AG20443 (cell line): Measurements from ENCODE around the gene SFTA2.
A peak's percentile ranks its signal among the peaks of the same experiment; 100 is the strongest.
"Not testable (repeated sequence)": the region's sequence is repeated elsewhere in the genome, so short reads cannot be mapped to it uniquely, and the experiment has no call there.

ENCODE experiments used
- DNase-seq: peaks from one replicate; pipeline ENCODE4 v3.0.0; 2012; ENCODE audit warnings: low spot score, mixed read lengths

SFTA2 gene

GRCh38 chr6:30912746-30913520 lies 19.0 kb downstream of the SFTA2 start:
- no peak for DNase-seq

DNA sequence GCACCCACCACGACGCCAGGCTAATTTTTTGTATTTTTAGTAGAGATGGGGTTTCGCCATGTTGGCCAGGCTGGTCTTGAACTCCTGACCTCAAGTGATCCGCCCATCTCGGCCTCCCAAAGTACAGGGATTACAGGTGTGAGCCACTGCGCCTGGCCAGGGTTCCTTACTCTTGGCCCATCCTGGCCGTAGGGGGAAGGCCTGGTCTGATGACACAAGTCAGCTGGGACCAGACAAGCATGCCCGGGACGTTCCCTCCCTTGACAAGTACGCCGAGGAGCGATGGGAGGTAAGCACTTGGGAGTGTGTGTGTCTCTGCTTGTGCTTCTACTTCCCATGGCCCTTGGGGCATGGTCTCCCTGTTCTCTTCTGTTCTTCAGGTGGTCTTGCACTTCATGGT lies 21.5 kb downstream of the SFTA2 start:
- not testable (repeated sequence) for DNase-seq

- DNase-seq, result no peak
These were observed 23.3 kb downstream of the SFTA2 start for GRCh38 chr6:30908700-30909099.

- DNase-seq, result peak; percentile 96
These were observed 24.0 kb downstream of the SFTA2 start, which contains the start of gene GTF2H4 for GRCh38 chr6:30907758-30908591. Gene GTF2H4, plus strand, starts transcription at chr6:30908207.

DNA sequence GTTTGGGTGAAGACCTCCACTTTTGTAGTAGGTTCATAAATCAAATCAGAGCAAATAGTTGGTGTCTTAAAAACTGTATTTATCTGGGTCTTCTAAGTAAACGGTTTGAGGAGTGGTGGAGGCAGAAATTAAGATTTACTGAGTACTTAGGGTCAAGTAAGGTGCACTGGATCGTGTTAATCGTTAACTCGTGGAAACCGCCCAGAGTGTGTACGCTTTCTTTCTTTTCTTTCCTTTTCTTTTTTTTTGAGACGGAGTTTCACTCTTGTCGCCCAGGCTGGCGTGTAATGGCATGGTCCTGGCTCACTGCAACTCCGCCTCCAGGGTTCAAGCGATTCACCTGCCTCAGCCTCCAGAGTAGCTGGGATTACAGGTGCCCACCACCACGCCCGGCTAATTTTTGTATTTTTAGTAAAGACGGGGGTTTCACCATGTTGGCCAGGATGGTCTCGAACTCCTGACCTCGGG lies 24.6 kb downstream of the SFTA2 start:
- DNase-seq, result not testable (repeated sequence)

DNA sequence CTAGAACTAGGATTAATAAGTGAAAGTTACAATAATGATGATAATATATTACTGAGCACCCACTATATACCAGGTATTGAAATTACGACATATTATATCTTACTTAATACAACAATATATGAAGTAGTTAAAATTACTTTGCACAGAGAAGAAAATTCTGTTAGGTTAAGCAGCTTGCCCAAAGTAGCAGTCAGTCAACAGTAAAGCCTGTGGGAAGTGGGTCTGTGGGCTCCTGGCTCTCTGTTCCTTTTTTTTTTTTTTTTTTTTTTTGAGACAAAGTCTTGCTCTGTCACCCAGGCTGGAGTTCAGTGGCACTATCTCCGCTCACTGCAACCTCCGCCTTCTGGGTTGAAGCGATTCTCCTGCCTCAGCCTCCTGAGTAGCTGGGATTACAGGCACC lies 28.7 kb downstream of the SFTA2 start:
- DNase-seq, result no peak

DNA sequence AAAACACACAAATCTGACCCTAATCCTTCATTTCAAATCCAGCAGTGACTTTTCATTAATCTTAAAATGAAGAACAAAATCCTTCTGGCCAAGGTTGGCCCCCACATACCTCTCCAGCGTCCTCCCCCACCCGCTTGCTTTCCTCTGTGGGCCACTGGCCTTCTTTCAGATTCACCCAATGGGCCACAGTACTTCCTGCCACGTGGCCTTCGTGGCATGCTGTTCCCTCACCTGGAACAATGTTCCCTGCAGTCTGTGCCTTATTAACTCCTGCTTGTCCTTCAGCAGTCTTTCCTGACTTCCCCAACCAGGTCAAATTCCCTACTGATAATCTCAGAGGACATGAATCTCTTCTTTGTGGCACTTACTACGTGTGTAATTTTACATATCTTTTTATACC lies 29.3 kb downstream of the SFTA2 start:
- no peak for DNase-seq

DNA sequence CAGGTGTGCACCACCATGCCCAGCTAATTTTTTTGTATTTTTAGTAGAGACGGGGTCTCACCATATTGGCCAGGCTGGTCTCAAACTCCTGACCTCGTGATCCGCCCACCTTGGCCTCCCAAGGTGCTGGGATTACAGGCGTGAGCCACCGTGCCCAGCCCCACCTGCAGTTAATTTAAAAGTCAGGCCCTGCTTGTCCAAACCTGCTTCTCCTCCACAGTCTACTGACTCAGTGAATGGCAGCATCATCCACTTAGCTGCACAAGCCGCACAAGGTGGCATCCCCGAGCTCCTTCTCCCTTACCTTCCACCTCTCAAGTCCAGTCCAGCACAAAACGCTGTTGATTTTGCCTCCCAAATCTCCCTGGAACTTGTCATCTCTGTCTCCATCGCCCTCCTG lies 29.8 kb downstream of the SFTA2 start:
- not testable (repeated sequence) for DNase-seq

DNA sequence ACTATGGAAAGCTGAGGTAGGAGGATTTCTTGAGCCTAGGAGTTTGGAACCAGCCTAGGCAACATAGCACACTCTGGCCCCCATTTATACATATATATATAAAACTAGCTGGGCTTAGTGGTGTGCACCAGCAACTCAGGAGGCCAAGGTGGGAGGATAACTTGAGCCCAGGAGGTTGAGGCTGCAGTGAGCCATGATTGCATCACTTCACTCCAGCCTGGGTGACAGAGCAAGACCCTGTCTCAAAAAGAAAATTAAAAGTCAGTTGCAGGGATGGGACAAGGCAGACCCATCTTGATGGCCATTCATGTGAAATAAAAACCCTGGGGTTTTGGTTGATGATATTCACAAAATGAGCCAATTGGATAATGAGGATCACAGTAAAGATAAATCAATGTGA lies 30.5 kb downstream of the SFTA2 start:
- no peak for DNase-seq

DNA sequence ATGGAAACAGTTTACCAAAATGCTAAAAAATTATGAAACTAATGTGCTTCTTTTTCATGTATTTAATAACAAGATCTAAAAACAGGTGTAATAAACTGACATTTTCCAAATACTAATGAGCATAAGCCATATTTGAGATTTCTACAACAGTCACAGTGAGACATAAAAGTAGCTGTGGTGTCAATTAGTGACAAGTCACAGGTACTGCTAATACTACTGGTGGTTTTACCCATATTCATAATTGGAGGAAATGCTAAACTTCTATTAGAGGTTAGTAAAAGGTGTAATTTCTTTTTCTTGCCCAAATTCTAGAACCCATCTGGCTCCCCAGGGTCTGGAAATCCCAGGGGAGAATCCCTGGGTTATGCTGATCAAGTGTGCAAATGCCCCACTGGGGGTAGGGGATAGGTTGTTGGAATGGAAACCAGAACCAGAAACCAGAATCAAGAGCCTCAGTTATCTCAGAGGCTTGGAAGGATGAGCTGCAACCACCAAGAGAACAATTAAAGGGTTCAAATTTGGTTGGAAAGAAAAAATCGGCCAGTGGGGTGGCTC lies 31.0 kb downstream of the SFTA2 start:
- no peak for DNase-seq

DNA sequence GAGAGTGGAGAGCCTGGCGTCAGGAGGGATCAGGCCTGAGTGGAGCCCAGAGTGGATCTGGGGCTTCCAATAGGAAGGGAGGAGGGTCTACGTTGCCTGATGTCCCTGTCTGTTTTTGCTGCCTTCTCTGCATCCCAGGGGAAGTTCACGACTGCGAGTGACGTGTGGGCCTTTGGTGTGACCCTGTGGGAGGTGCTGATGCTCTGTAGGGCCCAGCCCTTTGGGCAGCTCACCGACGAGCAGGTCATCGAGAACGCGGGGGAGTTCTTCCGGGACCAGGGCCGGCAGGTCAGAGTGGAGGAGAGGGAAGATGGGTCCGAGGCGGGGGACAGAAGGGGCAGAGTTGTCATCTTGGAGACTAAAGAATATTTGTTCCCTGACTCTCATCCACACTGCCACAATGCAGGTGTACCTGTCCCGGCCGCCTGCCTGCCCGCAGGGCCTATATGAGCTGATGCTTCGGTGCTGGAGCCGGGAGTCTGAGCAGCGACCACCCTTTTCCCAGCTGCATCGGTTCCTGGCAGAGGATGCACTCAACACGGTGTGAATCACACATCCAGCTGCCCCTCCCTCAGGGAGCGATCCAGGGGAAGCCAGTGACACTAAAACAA lies 33.1 kb downstream of the SFTA2 start:
- DNase-seq, result no peak

- no peak for DNase-seq
These were observed 34.1 kb downstream of the SFTA2 start for GRCh38 chr6:30897882-30898281.

- no peak for DNase-seq
These were observed 35.4 kb downstream of the SFTA2 start for GRCh38 chr6:30896541-30896940.

DNA sequence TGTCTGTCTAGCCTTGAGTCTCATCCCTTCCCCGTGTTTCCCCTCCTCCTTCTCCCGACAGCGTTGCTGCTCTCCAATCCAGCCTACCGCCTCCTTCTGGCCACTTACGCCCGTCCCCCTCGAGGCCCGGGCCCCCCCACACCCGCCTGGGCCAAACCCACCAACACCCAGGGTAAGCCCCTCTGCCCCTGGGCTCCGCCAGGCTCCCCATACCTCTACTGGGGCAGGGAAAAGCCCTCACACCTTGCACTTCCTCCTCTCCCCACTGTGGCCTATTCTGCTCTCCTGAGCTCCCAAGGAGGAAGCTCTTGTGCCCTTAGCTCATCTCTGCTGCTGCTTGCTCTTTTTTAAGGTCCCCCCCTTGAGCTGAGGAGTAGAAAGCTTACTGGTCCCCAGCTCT lies 36.6 kb downstream of the SFTA2 start:
- no peak for DNase-seq

GRCh38 chr6:30894935-30895334 lies 37.0 kb downstream of the SFTA2 start:
- no peak for DNase-seq

GRCh38 chr6:30894381-30894780 lies 37.6 kb downstream of the SFTA2 start:
- DNase-seq, result no peak

GRCh38 chr6:30893666-30894065 lies 38.3 kb downstream of the SFTA2 start:
- no peak for DNase-seq

DNA sequence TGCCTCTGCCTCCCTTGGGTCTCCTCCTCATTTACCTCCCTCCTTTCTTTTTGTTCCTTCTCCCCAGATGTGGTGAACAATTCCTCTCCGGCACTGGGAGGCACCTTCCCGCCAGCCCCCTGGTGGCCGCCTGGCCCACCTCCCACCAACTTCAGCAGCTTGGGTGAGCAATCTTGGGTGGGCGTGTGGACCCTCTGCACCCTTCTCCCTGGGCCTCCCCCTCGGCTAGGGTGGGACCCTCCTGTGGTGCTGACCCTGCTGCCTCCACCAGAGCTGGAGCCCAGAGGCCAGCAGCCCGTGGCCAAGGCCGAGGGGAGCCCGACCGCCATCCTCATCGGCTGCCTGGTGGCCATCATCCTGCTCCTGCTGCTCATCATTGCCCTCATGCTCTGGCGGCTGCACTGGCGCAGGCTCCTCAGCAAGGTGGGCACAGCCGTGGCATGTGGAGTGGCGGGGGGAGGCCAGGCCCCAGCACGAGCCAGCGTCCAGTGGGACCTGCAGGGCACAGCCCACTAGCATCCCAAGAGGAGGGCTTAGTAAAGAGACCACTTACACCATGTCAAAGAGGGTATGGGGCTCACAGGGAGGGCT lies 38.9 kb downstream of the SFTA2 start:
- DNase-seq, result no peak

DNA sequence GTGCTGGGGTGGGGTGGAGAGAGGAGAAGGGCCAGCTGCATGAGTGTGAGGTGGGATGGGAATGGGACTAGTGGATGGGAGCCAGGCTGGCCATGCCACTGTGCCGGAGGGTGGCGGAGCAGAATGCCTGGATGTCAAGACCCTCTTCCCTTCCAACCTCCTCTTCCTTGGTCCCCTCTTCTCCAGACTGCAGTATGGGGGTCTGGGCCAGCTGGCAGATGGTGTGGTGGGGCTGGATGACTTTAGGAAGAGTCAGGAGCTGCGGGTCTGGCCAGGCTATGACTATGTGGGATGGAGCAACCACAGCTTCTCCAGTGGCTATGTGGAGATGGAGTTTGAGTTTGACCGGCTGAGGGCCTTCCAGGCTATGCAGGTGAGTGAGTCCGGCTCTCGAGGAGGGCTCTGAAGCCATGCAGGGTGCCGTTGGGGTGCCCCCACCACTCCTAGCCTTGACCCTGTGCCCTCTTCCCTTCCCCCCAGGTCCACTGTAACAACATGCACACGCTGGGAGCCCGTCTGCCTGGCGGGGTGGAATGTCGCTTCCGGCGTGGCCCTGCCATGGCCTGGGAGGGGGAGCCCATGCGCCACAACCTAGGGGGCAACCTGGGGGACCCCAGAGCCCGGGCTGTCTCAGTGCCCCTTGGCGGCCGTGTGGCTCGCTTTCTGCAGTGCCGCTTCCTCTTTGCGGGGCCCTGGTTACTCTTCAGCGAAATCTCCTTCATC lies 40.0 kb downstream of the SFTA2 start:
- no peak for DNase-seq

DNA sequence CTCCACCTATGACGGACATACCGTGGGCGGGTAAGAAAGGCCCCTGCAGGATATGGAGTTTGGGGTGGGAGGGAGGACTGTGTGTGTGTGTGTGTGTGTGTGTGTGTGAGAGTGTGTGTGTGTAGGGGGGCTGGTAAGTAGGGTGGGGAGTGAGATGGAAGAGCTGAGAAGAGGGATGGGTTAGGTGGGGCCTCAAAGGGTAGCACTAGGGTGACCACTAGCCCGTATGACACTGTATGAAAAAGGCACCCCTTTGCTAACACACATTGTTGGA lies 40.6 kb downstream of the SFTA2 start:
- DNase-seq, result no peak

GRCh38 chr6:30890646-30891449 lies 41.1 kb downstream of the SFTA2 start:
- no peak for DNase-seq
